GM23338 (cell line): ENCODE measurements around the gene SRF.

Source experiments
- CREB1 ChIP-seq: fragments of 250-450 bp; sonication (Bioruptor Pico); IDR thresholded peaks from 2 replicates; pipeline ENCODE4 v1.5.0; 2020; ENCODE audit warnings: low read depth, mild to moderate bottlenecking, moderate library complexity
- EZH2 ChIP-seq: fragments of 200-600 bp; sonication (generic); IDR thresholded peaks from one replicate; pipeline ENCODE4 v1.8.0; 2017; ENCODE audit warnings: antibody characterized with exemption, mild to moderate bottlenecking, low read depth; ENCODE audit not compliant: unreplicated experiment
- NANOG ChIP-seq: IDR thresholded peaks from 2 replicates; pipeline ENCODE4 v1.6.1; 2016; ENCODE audit warnings: antibody characterized with exemption, borderline replicate concordance
- POLR2AphosphoS5 ChIP-seq: IDR thresholded peaks from 2 replicates; pipeline ENCODE4 v1.6.1; 2016; ENCODE audit warnings: antibody characterized with exemption, low read depth
- ZNF114 ChIP-seq: fragments of 250-450 bp; sonication (Bioruptor Pico); IDR thresholded peaks from 2 replicates; pipeline ENCODE4 v1.5.0; 2020; ENCODE audit warnings: mild to moderate bottlenecking, moderate library complexity
- TF ChIP-seq, protein P1 (sequence below), 2 experiments: fragments of 200-600 bp in 1 of 2; sonication (generic) in 1 of 2; conservative IDR thresholded peaks; 2 replicates each; pipeline versions ENCODE4 v1.5.1 to v1.6.1; 2016 to 2017; ENCODE audit warnings: antibody characterized with exemption in 2 of 2, low read depth in 2 of 2, mild to moderate bottlenecking in 2 of 2, moderate library complexity in 1 of 2

DNA sequence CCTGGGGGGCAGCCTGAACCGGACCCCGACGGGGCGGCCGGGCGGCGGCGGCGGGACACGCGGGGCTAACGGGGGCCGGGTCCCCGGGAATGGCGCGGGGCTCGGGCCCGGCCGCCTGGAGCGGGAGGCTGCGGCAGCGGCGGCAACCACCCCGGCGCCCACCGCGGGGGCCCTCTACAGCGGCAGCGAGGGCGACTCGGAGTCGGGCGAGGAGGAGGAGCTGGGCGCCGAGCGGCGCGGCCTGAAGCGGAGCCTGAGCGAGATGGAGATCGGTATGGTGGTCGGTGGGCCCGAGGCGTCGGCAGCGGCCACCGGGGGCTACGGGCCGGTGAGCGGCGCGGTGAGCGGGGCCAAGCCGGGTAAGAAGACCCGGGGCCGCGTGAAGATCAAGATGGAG lies 636 bp downstream of the SRF start:
- TF ChIP-seq CREB1 (no peak), EZH2 (no peak), POLR2AphosphoS5 (no peak), ZNF114 (CRISPR knock-in tag) (no peak), NANOG (no peak)
- TF ChIP-seq, protein P1, sequence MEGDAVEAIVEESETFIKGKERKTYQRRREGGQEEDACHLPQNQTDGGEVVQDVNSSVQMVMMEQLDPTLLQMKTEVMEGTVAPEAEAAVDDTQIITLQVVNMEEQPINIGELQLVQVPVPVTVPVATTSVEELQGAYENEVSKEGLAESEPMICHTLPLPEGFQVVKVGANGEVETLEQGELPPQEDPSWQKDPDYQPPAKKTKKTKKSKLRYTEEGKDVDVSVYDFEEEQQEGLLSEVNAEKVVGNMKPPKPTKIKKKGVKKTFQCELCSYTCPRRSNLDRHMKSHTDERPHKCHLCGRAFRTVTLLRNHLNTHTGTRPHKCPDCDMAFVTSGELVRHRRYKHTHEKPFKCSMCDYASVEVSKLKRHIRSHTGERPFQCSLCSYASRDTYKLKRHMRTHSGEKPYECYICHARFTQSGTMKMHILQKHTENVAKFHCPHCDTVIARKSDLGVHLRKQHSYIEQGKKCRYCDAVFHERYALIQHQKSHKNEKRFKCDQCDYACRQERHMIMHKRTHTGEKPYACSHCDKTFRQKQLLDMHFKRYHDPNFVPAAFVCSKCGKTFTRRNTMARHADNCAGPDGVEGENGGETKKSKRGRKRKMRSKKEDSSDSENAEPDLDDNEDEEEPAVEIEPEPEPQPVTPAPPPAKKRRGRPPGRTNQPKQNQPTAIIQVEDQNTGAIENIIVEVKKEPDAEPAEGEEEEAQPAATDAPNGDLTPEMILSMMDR (conservative IDR thresholded peaks at IDR 0.05; ENCODE audit: low read depth in 2 of 2) = no peak
